ENCODE data around the gene GLMP. TPM values are rescaled to one million over a fixed set of nuclear protein-coding genes. Genes with fewer than 3 reads are reported as not detected.

Gene GLMP
- total and polyA plus RNA-seq, 2 of the 13 experiments (the other 11 are each of a cell fraction or from before 2014, with no cell fraction given) = 44.6 to 75.8 TPM

GRCh38 chr1:156279837-156280236, 15.6 kb downstream of the GLMP start:
- POLR2A ChIA-PET = interaction anchor here (1.1 to 7.1 kb wide), 2 partner anchors 15 to 34 kb away, joined by 3 to 115 read pairs; partner anchors contain the start of genes GLMP and VHLL
- no peak overlapping the region for H3K4me2 ChIP-seq (ENCODE audit: low read depth, low read length)
- H4K20me1 ChIP-seq (ENCODE audit: insufficient read depth, low read length) = peaks cover 14% of the 10 kb centered on the region
- WGBS (ENCODE audit: low lambda C conversion rate) = 100% methylated on average over 3 of the region's 3 CpGs
- DNase-seq (ENCODE audit: low spot score) (no peak), ATAC-seq (no peak), FAIRE-seq (no peak)
- peaks cover 33% of the 10 kb centered on the region for H3K4me1 ChIP-seq (ENCODE audit: insufficient read depth, low read length)
- intact Hi-C loops (cut with micrococcal nuclease; ENCODE audit: unreplicated experiment) = no loop called here
- H2AFZ ChIP-seq (ENCODE audit: low read length) = no peak overlapping the region
- peaks cover 23 to 53% of the 10 kb centered on the region in 2 experiments for H3K36me3 ChIP-seq (replicated peaks in 1 of 2; ENCODE audit: control insufficient read depth in 1 of 2, insufficient read depth in 2 of 2, low read length in 2 of 2)
- BruUV-seq (replicated peaks) = no TSS peak
- no peaks in the 10 kb centered on the region for H3K9me3 ChIP-seq (ENCODE audit: low read length)
- H3K27ac ChIP-seq (ENCODE audit: extremely low read length, insufficient read depth, low read length) = no peak overlapping the region
- H3K9ac ChIP-seq (ENCODE audit: insufficient read depth, low read depth, low read length) = no peak overlapping the region
- CTCF ChIA-PET (ENCODE audit: low intra/inter-chr PET ratio, low total read pairs) = no interaction called here
- no peaks in the 10 kb centered on the region; a peak in 1 of 5 replicates for H3K27me3 ChIP-seq (ENCODE audit: control insufficient read depth in 1 of 2, insufficient read depth in 2 of 2, low read length in 2 of 2)
- peaks cover 50% of the 10 kb centered on the region for H3K79me2 ChIP-seq (ENCODE audit: insufficient read depth, low read length)
- H3K4me3 ChIP-seq (replicated peaks in 1 of 3; ENCODE audit: insufficient read depth in 1 of 3, low read depth in 2 of 3, low read length in 3 of 3) = no peak overlapping the region
- in situ Hi-C loops (cut with HindIII; ENCODE audit: extremely low pct_ligation_motif_present, low pct_unique_long_range_greater_than_20kb) = no loop called here
- TF ChIP-seq ZNF337 (CRISPR knock-in tag; IDR thresholded peaks at IDR 0.05; ENCODE audit: borderline replicate concordance, low read depth) = no peak
- no peak for TF ChIP-seq FOXO1 (CRISPR knock-in tag; IDR thresholded peaks at IDR 0.05)
- TF ChIP-seq ZNF781 (CRISPR knock-in tag; IDR thresholded peaks at IDR 0.05; ENCODE audit: borderline replicate concordance, not compliant biosample characterization) = no peak
- TF ChIP-seq TSC22D2 (CRISPR knock-in tag; IDR thresholded peaks at IDR 0.05; ENCODE audit: borderline replicate concordance) = no peak
- TF ChIP-seq ZMYM3 (CRISPR knock-in tag; IDR thresholded peaks at IDR 0.05) = no peak
- TF ChIP-seq CREB1 (IDR thresholded peaks at IDR 0.05) = no peak
- no peak for TF ChIP-seq CREB1 (CRISPR knock-in tag; IDR thresholded peaks at IDR 0.05)
- TF ChIP-seq ZNF703 (CRISPR knock-in tag; IDR thresholded peaks at IDR 0.05; ENCODE audit: borderline replicate concordance) = no peak
- no peak for TF ChIP-seq ZNF33B (CRISPR knock-in tag; IDR thresholded peaks at IDR 0.05)
- no peak for TF ChIP-seq ZNF335 (CRISPR knock-in tag; IDR thresholded peaks at IDR 0.05)
- no peak for TF ChIP-seq ETV6 (CRISPR knock-in tag; conservative IDR thresholded peaks at IDR 0.05)
- no peak for TF ChIP-seq NFE2 (CRISPR knock-in tag; IDR thresholded peaks at IDR 0.05)
- TF ChIP-seq MXD1 (CRISPR knock-in tag; IDR thresholded peaks at IDR 0.05) = no peak
- no peak for TF ChIP-seq HNRNPUL1 (IDR thresholded peaks at IDR 0.05; ENCODE audit: low read depth, low read length)
- no peak for TF ChIP-seq PHF20 (CRISPR knock-in tag; IDR thresholded peaks at IDR 0.05)
- TF ChIP-seq ZNF678 (CRISPR knock-in tag; IDR thresholded peaks at IDR 0.05) = no peak
- no peak for TF ChIP-seq ONECUT2 (CRISPR knock-in tag; IDR thresholded peaks at IDR 0.05)
- no peak for TF ChIP-seq RFX3 (CRISPR knock-in tag; IDR thresholded peaks at IDR 0.05)
- no peak for TF ChIP-seq ZNF549 (CRISPR knock-in tag; IDR thresholded peaks at IDR 0.05)
- no peak for TF ChIP-seq ZNF138 (CRISPR knock-in tag; IDR thresholded peaks at IDR 0.05; ENCODE audit: low read depth)
- TF ChIP-seq MYPOP (CRISPR knock-in tag; IDR thresholded peaks at IDR 0.05) = no peak
